ENCODE results near the gene DNAJC25. TPM values are rescaled to one million over a fixed set of nuclear protein-coding genes. Genes with fewer than 3 reads are reported as not detected.

DNAJC25 gene
- total and polyA plus RNA-seq, 2 of the 13 experiments (the other 11 are each of a cell fraction or from before 2014, with no cell fraction given): 5.7 to 10.2 TPM

DNA sequence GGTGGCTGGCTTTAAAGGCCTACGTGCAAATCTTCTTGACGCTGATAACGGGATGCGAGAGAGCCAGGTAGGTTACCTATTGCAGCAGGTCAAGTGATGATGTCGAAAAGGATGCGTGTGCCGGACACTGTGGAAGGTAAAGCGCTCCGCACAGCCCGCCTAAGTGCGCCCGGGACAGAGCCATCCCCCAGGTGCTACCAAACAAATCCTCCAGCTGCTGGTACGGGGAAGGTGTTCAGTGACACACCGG, 245 bp upstream of the DNAJC25 start (continued):
- TF ChIP-seq MAF1 (CRISPR knock-in tag; IDR thresholded peaks at IDR 0.05; ENCODE audit: borderline replicate concordance): no peak; the same call in 1 of the 2 replicates
- 0 out of 2 replicates have a peak, but pooled peaks have one; percentile 67 for TF ChIP-seq SP5 (CRISPR knock-in tag; IDR thresholded peaks at IDR 0.05; ENCODE audit: borderline replicate concordance, low read depth)
- peak; percentile 73; the same call in 1 of the 2 replicates for TF ChIP-seq KLF11 (CRISPR knock-in tag; IDR thresholded peaks at IDR 0.05)
- TF ChIP-seq, protein P1, sequence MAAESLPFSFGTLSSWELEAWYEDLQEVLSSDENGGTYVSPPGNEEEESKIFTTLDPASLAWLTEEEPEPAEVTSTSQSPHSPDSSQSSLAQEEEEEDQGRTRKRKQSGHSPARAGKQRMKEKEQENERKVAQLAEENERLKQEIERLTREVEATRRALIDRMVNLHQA (CRISPR knock-in tag; IDR thresholded peaks at IDR 0.05): no peak
- peak; percentile 81; the same call in 1 of the 2 replicates for TF ChIP-seq PHF21A (CRISPR knock-in tag; IDR thresholded peaks at IDR 0.05)
- TF ChIP-seq ZNF331 (CRISPR knock-in tag; IDR thresholded peaks at IDR 0.05): no peak; the same call in 1 of the 2 replicates
- TF ChIP-seq TAF1 (CRISPR knock-in tag; IDR thresholded peaks at IDR 0.05): no peak
- TF ChIP-seq, protein P2, sequence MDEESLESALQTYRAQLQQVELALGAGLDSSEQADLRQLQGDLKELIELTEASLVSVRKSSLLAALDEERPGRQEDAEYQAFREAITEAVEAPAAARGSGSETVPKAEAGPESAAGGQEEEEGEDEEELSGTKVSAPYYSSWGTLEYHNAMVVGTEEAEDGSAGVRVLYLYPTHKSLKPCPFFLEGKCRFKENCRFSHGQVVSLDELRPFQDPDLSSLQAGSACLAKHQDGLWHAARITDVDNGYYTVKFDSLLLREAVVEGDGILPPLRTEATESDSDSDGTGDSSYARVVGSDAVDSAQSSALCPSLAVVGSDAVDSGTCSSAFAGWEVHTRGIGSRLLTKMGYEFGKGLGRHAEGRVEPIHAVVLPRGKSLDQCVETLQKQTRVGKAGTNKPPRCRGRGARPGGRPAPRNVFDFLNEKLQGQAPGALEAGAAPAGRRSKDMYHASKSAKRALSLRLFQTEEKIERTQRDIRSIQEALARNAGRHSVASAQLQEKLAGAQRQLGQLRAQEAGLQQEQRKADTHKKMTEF (CRISPR knock-in tag; IDR thresholded peaks at IDR 0.05): no peak; the same call in 1 of the 2 replicates
- TF ChIP-seq HMG20A (CRISPR knock-in tag; IDR thresholded peaks at IDR 0.05; ENCODE audit: borderline replicate concordance): peak; percentile 61; the same call in 1 of the 2 replicates
- no peak for TF ChIP-seq PPARG (CRISPR knock-in tag; conservative IDR thresholded peaks at IDR 0.05)
- TF ChIP-seq SKI (IDR thresholded peaks at IDR 0.05; ENCODE audit: partially characterized antibody): no peak
- TF ChIP-seq, protein P3, sequence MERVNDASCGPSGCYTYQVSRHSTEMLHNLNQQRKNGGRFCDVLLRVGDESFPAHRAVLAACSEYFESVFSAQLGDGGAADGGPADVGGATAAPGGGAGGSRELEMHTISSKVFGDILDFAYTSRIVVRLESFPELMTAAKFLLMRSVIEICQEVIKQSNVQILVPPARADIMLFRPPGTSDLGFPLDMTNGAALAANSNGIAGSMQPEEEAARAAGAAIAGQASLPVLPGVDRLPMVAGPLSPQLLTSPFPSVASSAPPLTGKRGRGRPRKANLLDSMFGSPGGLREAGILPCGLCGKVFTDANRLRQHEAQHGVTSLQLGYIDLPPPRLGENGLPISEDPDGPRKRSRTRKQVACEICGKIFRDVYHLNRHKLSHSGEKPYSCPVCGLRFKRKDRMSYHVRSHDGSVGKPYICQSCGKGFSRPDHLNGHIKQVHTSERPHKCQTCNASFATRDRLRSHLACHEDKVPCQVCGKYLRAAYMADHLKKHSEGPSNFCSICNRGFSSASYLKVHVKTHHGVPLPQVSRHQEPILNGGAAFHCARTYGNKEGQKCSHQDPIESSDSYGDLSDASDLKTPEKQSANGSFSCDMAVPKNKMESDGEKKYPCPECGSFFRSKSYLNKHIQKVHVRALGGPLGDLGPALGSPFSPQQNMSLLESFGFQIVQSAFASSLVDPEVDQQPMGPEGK (CRISPR knock-in tag; IDR thresholded peaks at IDR 0.05): peak; percentile 76
- TF ChIP-seq ARNT2 (CRISPR knock-in tag; IDR thresholded peaks at IDR 0.05; ENCODE audit: low read depth): no peak
- TF ChIP-seq, protein P4, sequence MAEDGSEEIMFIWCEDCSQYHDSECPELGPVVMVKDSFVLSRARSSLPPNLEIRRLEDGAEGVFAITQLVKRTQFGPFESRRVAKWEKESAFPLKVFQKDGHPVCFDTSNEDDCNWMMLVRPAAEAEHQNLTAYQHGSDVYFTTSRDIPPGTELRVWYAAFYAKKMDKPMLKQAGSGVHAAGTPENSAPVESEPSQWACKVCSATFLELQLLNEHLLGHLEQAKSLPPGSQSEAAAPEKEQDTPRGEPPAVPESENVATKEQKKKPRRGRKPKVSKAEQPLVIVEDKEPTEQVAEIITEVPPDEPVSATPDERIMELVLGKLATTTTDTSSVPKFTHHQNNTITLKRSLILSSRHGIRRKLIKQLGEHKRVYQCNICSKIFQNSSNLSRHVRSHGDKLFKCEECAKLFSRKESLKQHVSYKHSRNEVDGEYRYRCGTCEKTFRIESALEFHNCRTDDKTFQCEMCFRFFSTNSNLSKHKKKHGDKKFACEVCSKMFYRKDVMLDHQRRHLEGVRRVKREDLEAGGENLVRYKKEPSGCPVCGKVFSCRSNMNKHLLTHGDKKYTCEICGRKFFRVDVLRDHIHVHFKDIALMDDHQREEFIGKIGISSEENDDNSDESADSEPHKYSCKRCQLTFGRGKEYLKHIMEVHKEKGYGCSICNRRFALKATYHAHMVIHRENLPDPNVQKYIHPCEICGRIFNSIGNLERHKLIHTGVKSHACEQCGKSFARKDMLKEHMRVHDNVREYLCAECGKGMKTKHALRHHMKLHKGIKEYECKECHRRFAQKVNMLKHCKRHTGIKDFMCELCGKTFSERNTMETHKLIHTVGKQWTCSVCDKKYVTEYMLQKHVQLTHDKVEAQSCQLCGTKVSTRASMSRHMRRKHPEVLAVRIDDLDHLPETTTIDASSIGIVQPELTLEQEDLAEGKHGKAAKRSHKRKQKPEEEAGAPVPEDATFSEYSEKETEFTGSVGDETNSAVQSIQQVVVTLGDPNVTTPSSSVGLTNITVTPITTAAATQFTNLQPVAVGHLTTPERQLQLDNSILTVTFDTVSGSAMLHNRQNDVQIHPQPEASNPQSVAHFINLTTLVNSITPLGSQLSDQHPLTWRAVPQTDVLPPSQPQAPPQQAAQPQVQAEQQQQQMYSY (CRISPR knock-in tag; IDR thresholded peaks at IDR 0.05): no peak
- TF ChIP-seq, protein P5, sequence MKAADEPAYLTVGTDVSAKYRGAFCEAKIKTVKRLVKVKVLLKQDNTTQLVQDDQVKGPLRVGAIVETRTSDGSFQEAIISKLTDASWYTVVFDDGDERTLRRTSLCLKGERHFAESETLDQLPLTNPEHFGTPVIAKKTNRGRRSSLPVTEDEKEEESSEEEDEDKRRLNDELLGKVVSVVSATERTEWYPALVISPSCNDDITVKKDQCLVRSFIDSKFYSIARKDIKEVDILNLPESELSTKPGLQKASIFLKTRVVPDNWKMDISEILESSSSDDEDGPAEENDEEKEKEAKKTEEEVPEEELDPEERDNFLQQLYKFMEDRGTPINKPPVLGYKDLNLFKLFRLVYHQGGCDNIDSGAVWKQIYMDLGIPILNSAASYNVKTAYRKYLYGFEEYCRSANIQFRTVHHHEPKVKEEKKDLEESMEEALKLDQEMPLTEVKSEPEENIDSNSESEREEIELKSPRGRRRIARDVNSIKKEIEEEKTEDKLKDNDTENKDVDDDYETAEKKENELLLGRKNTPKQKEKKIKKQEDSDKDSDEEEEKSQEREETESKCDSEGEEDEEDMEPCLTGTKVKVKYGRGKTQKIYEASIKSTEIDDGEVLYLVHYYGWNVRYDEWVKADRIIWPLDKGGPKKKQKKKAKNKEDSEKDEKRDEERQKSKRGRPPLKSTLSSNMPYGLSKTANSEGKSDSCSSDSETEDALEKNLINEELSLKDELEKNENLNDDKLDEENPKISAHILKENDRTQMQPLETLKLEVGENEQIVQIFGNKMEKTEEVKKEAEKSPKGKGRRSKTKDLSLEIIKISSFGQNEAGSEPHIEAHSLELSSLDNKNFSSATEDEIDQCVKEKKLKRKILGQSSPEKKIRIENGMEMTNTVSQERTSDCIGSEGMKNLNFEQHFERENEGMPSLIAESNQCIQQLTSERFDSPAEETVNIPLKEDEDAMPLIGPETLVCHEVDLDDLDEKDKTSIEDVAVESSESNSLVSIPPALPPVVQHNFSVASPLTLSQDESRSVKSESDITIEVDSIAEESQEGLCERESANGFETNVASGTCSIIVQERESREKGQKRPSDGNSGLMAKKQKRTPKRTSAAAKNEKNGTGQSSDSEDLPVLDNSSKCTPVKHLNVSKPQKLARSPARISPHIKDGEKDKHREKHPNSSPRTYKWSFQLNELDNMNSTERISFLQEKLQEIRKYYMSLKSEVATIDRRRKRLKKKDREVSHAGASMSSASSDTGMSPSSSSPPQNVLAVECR (CRISPR knock-in tag; IDR thresholded peaks at IDR 0.05; ENCODE audit: borderline replicate concordance): no peak
- TF ChIP-seq ZFP1 (CRISPR knock-in tag; IDR thresholded peaks at IDR 0.05): 0 out of 2 replicates have a peak, but pooled peaks have one; percentile 51
- no peak for TF ChIP-seq ZNF225 (CRISPR knock-in tag; IDR thresholded peaks at IDR 0.05)
- TF ChIP-seq, protein P6, sequence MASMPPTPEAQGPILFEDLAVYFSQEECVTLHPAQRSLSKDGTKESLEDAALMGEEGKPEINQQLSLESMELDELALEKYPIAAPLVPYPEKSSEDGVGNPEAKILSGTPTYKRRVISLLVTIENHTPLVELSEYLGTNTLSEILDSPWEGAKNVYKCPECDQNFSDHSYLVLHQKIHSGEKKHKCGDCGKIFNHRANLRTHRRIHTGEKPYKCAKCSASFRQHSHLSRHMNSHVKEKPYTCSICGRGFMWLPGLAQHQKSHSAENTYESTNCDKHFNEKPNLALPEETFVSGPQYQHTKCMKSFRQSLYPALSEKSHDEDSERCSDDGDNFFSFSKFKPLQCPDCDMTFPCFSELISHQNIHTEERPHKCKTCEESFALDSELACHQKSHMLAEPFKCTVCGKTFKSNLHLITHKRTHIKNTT (CRISPR knock-in tag; IDR thresholded peaks at IDR 0.05): no peak
- TF ChIP-seq ZNF572 (CRISPR knock-in tag; IDR thresholded peaks at IDR 0.05): no peak

Measured in HepG2 (cell line).